A673 (cell line): Measurements from ENCODE around the gene ADGRE1.

ENCODE experiments used
- EZH2 ChIP-seq: fragments of 200-600 bp; sonication (generic); IDR thresholded peaks from 2 replicates; pipeline ENCODE4 v1.6.1; 2017; ENCODE audit warnings: borderline replicate concordance, low read depth, mild to moderate bottlenecking, mixed read lengths, antibody characterized with exemption, low read length; ENCODE audit not compliant: poor library complexity, severe bottlenecking
- TF ChIP-seq, protein P1 (sequence below): fragments of 300-800, 200-600 bp; sonication (generic); conservative IDR thresholded peaks from 2 replicates; pipeline ENCODE4 v1.5.1; 2017; ENCODE audit warnings: low read depth, mild to moderate bottlenecking, antibody characterized with exemption, low read length, moderate library complexity, mixed read lengths

DNA sequence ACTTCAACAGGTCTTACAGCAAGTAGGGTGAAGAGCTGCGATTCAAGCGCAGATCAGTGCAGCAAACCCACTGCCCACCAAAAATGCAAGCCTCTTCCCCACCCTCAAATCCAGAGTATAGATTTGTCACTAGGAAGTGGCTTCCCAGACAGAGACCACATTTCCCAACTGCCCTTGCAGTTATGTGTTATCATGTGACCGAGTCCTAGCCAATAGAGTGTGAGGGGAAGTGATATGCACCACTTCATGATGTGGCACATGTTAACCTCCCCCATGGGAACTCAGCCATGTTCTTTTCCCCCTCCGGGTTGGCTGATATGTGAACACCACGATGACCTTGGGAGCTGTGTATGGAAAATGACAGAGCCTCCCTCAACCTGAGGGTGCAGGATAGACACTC, 83.1 kb downstream of the ADGRE1 start:
- TF ChIP-seq, protein P1, sequence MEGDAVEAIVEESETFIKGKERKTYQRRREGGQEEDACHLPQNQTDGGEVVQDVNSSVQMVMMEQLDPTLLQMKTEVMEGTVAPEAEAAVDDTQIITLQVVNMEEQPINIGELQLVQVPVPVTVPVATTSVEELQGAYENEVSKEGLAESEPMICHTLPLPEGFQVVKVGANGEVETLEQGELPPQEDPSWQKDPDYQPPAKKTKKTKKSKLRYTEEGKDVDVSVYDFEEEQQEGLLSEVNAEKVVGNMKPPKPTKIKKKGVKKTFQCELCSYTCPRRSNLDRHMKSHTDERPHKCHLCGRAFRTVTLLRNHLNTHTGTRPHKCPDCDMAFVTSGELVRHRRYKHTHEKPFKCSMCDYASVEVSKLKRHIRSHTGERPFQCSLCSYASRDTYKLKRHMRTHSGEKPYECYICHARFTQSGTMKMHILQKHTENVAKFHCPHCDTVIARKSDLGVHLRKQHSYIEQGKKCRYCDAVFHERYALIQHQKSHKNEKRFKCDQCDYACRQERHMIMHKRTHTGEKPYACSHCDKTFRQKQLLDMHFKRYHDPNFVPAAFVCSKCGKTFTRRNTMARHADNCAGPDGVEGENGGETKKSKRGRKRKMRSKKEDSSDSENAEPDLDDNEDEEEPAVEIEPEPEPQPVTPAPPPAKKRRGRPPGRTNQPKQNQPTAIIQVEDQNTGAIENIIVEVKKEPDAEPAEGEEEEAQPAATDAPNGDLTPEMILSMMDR: no peak
- no peak for TF ChIP-seq EZH2
